Measurements from ENCODE around the gene TMEM119. TPM values are rescaled to one million over a fixed set of nuclear protein-coding genes. Genes with fewer than 3 reads are reported as not detected.

TMEM119 gene
- total RNA-seq, 1 experiment from 2014 or later, result not detected

DNA sequence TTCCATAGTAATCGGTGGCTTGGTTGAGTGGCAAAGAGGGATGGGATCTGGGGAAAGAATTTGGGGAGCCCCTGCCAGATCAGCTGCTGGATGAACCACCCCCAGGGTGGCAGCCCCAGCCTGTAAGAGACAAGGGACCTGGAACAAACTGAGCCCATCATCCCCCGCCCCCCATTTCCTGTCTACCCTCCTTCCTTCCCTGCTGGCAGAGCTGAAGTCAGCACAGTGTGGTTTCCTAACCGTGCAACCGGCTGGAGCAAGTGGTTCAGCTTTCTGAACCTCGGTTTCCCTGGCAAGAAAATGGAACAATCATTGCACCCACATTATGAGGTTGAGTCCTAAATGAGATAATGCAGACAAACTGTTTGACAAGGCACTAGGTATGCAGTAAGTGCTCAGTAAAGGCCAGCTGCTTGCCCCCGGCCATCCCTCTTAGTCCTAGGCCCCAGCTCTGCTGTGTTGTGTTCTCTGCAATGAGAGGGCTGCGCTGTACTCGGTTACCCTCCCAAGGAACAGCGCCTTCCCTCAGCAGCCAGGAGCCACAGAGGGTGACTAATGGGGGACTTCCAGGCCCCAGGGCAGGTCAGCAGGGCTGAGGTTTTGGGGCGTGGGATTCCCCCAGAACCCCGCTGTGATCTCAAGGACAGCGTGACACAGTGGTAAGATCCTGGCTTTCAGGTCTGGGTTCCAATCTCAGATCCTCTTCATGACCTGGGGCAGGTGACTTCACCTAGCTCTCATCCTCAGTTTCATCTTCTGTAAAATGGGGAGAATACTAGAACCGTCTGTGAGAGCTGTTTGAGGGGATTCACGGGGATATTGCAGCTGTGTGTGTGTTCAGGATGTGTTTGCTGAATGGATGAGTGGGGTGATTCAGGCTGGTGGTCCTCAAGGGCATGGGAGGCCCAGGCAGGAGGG is 19.3 kb upstream of the TMEM119 start:
- BruUV-seq (replicated peaks), result no TSS peak
- CTCF ChIA-PET, result interaction anchor here (1.0 to 2.3 kb wide), 6 partner anchors 11 to 55 kb away, joined by 3 to 19 read pairs (median 4); partner anchors contain the start of gene ISCU
- H3K4me1 Mint-ChIP-seq (ENCODE audit: low read depth, unreplicated experiment), result peaks cover 22% of the 10 kb centered on the region
- intact Hi-C loops (cut with micrococcal nuclease; ENCODE audit: unreplicated experiment), result no loop called here
- H3K36me3 Mint-ChIP-seq (ENCODE audit: insufficient read depth, unreplicated experiment), result peaks cover 3% of the 10 kb centered on the region
- no peaks in the 10 kb centered on the region for H3K9me3 Mint-ChIP-seq (ENCODE audit: low read depth, unreplicated experiment)
- no peak for DNase-seq
- no peak overlapping the region for H3K27ac Mint-ChIP-seq (ENCODE audit: unreplicated experiment)
- TF ChIP-seq, protein P1, sequence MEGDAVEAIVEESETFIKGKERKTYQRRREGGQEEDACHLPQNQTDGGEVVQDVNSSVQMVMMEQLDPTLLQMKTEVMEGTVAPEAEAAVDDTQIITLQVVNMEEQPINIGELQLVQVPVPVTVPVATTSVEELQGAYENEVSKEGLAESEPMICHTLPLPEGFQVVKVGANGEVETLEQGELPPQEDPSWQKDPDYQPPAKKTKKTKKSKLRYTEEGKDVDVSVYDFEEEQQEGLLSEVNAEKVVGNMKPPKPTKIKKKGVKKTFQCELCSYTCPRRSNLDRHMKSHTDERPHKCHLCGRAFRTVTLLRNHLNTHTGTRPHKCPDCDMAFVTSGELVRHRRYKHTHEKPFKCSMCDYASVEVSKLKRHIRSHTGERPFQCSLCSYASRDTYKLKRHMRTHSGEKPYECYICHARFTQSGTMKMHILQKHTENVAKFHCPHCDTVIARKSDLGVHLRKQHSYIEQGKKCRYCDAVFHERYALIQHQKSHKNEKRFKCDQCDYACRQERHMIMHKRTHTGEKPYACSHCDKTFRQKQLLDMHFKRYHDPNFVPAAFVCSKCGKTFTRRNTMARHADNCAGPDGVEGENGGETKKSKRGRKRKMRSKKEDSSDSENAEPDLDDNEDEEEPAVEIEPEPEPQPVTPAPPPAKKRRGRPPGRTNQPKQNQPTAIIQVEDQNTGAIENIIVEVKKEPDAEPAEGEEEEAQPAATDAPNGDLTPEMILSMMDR (IDR thresholded peaks at IDR 0.05; ENCODE audit: unreplicated experiment), result no peak
- H3K27me3 Mint-ChIP-seq (ENCODE audit: unreplicated experiment), result peaks cover 12% of the 10 kb centered on the region
- H3K4me3 Mint-ChIP-seq (ENCODE audit: low read depth, unreplicated experiment), result no peak overlapping the region

GRCh38 chr12:108616359-108616758 is 18.5 kb upstream of the TMEM119 start:
- no peaks in the 10 kb centered on the region for H3K9me3 Mint-ChIP-seq (ENCODE audit: low read depth, unreplicated experiment)
- TF ChIP-seq, protein P1 (IDR thresholded peaks at IDR 0.05; ENCODE audit: unreplicated experiment), result no peak
- no peak for DNase-seq
- no peak overlapping the region for H3K27ac Mint-ChIP-seq (ENCODE audit: unreplicated experiment)
- H3K4me1 Mint-ChIP-seq (ENCODE audit: low read depth, unreplicated experiment), result peaks cover 22% of the 10 kb centered on the region
- peaks cover 3% of the 10 kb centered on the region for H3K36me3 Mint-ChIP-seq (ENCODE audit: insufficient read depth, unreplicated experiment)
- H3K27me3 Mint-ChIP-seq (ENCODE audit: unreplicated experiment), result peaks cover 12% of the 10 kb centered on the region
- CTCF ChIA-PET, result no interaction called here
- intact Hi-C loops (cut with micrococcal nuclease; ENCODE audit: unreplicated experiment), result no loop called here
- no peak overlapping the region for H3K4me3 Mint-ChIP-seq (ENCODE audit: low read depth, unreplicated experiment)
- BruUV-seq (replicated peaks), result no TSS peak

GRCh38 chr12:108615918-108616317 is 18.0 kb upstream of the TMEM119 start:
- peaks cover 22% of the 10 kb centered on the region for H3K4me1 Mint-ChIP-seq (ENCODE audit: low read depth, unreplicated experiment)
- DNase-seq, result no peak
- H3K9me3 Mint-ChIP-seq (ENCODE audit: low read depth, unreplicated experiment), result no peaks in the 10 kb centered on the region
- TF ChIP-seq, protein P1 (IDR thresholded peaks at IDR 0.05; ENCODE audit: unreplicated experiment), result no peak
- CTCF ChIA-PET, result no interaction called here
- BruUV-seq (replicated peaks), result no TSS peak
- intact Hi-C loops (cut with micrococcal nuclease; ENCODE audit: unreplicated experiment), result no loop called here
- H3K4me3 Mint-ChIP-seq (ENCODE audit: low read depth, unreplicated experiment), result no peak overlapping the region
- H3K27me3 Mint-ChIP-seq (ENCODE audit: unreplicated experiment), result peaks cover 12% of the 10 kb centered on the region
- H3K27ac Mint-ChIP-seq (ENCODE audit: unreplicated experiment), result no peak overlapping the region
- peaks cover 3% of the 10 kb centered on the region for H3K36me3 Mint-ChIP-seq (ENCODE audit: insufficient read depth, unreplicated experiment)

DNA sequence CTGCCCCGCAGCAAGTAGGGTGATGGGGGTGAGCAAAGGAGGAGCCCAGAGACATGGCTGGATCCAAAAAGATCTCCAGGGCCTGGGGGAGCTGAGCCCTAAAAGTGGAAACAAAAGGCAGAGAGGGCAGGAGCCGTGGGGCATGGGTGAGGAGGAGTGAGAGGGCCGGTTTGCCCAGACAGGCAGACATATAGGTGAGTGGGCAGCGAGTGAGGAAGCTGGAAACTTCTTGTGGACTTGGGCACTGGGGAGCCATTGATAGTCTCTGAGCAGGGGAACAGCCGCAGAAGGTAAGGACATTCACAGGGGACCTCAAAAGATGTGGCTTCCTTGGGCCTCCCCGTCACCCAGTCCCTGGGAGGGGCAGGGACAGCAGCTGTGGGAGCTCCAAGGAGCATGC is 16.8 kb upstream of the TMEM119 start:
- H3K36me3 Mint-ChIP-seq (ENCODE audit: insufficient read depth, unreplicated experiment), result peaks cover 3% of the 10 kb centered on the region
- TF ChIP-seq, protein P1 (IDR thresholded peaks at IDR 0.05; ENCODE audit: unreplicated experiment), result no peak
- no peak for DNase-seq
- peaks cover 7% of the 10 kb centered on the region for H3K27me3 Mint-ChIP-seq (ENCODE audit: unreplicated experiment)
- no peaks in the 10 kb centered on the region for H3K9me3 Mint-ChIP-seq (ENCODE audit: low read depth, unreplicated experiment)
- H3K4me3 Mint-ChIP-seq (ENCODE audit: low read depth, unreplicated experiment), result no peak overlapping the region
- CTCF ChIA-PET, result interaction anchor here (0.6 kb wide), 1 partner anchor 1108 kb away, joined by 3 read pairs; no protein-coding TSS in a partner anchor
- peaks cover 15% of the 10 kb centered on the region for H3K4me1 Mint-ChIP-seq (ENCODE audit: low read depth, unreplicated experiment)
- no TSS peak for BruUV-seq (replicated peaks)
- H3K27ac Mint-ChIP-seq (ENCODE audit: unreplicated experiment), result no peak overlapping the region
- intact Hi-C loops (cut with micrococcal nuclease; ENCODE audit: unreplicated experiment), result no loop called here

All from Calu3 (cell line).